ENCODE measurements around the gene SLC38A4.

SLC38A4 gene

GRCh38 chr12:46785382-46785781 lies 40.4 kb downstream of the SLC38A4 start:
- H3K36me3 ChIP-seq (ENCODE audit: insufficient read depth, low read length) = no peaks in the 10 kb centered on the region
- no peaks in the 10 kb centered on the region for H3K79me2 ChIP-seq (ENCODE audit: insufficient read depth, low read length)
- H3K4me2 ChIP-seq (ENCODE audit: low read depth, low read length, poor library complexity, severe bottlenecking) = no peak overlapping the region
- no peaks in the 10 kb centered on the region for H3K9me3 ChIP-seq (ENCODE audit: insufficient read depth, low read depth, low read length)
- no peak overlapping the region for H2AFZ ChIP-seq (ENCODE audit: low read length)
- H3K4me3 ChIP-seq (ENCODE audit: low read length, poor library complexity, severe bottlenecking) = no peak overlapping the region
- no peaks in the 10 kb centered on the region for H4K20me1 ChIP-seq (ENCODE audit: insufficient read depth, low read length, poor library complexity, severe bottlenecking)
- no peak for TF ChIP-seq CTCF (conservative IDR thresholded peaks at IDR 0.05; ENCODE audit: low read length)
- TF ChIP-seq EZH2phosphoT487 (IDR thresholded peaks at IDR 0.05; ENCODE audit: borderline replicate concordance) = no peak
- H3K9me2 ChIP-seq (replicated peaks; ENCODE audit: low read depth, low read length) = no peaks in the 10 kb centered on the region
- no peak overlapping the region for H3K9ac ChIP-seq (ENCODE audit: low read depth, low read length, poor library complexity, severe bottlenecking)
- H3F3A ChIP-seq (ENCODE audit: low read depth) = no peaks in the 10 kb centered on the region
- no peaks in the 10 kb centered on the region for H3K27me3 ChIP-seq (ENCODE audit: insufficient read depth, low read length, poor library complexity, severe bottlenecking)
- no peaks in the 10 kb centered on the region for H3K4me1 ChIP-seq (ENCODE audit: insufficient read depth, low read length, poor library complexity, severe bottlenecking)

GRCh38 chr12:46783871-46784270 lies 41.9 kb downstream of the SLC38A4 start:
- Histone ChIP-seq H3K9ac (ENCODE audit: low read depth, low read length, poor library complexity, severe bottlenecking) (no peak overlapping the region), H3K36me3 (ENCODE audit: insufficient read depth, low read length) (no peaks in the 10 kb centered on the region), H3K79me2 (ENCODE audit: insufficient read depth, low read length) (no peaks in the 10 kb centered on the region), H2AFZ (ENCODE audit: low read length) (no peak overlapping the region), H3K4me1 (ENCODE audit: insufficient read depth, low read length, poor library complexity, severe bottlenecking) (no peaks in the 10 kb centered on the region), H3K4me3 (ENCODE audit: low read length, poor library complexity, severe bottlenecking) (no peak overlapping the region), H3F3A (ENCODE audit: low read depth) (no peaks in the 10 kb centered on the region), H3K27me3 (ENCODE audit: insufficient read depth, low read length, poor library complexity, severe bottlenecking) (no peaks in the 10 kb centered on the region), H3K9me3 (ENCODE audit: insufficient read depth, low read depth, low read length) (no peaks in the 10 kb centered on the region), H4K20me1 (ENCODE audit: insufficient read depth, low read length, poor library complexity, severe bottlenecking) (no peaks in the 10 kb centered on the region), H3K9me2 (replicated peaks; ENCODE audit: low read depth, low read length) (no peaks in the 10 kb centered on the region), H3K4me2 (ENCODE audit: low read depth, low read length, poor library complexity, severe bottlenecking) (no peak overlapping the region)
- no peak for TF ChIP-seq CTCF (conservative IDR thresholded peaks at IDR 0.05; ENCODE audit: low read length)
- no peak for TF ChIP-seq EZH2phosphoT487 (IDR thresholded peaks at IDR 0.05; ENCODE audit: borderline replicate concordance)

- Histone ChIP-seq H3K9me3 (ENCODE audit: insufficient read depth, low read depth, low read length) (no peaks in the 10 kb centered on the region), H3K79me2 (ENCODE audit: insufficient read depth, low read length) (no peaks in the 10 kb centered on the region), H3K9me2 (replicated peaks; ENCODE audit: low read depth, low read length) (no peaks in the 10 kb centered on the region), H3F3A (ENCODE audit: low read depth) (no peaks in the 10 kb centered on the region), H3K27me3 (ENCODE audit: insufficient read depth, low read length, poor library complexity, severe bottlenecking) (no peaks in the 10 kb centered on the region), H3K9ac (ENCODE audit: low read depth, low read length, poor library complexity, severe bottlenecking) (no peak overlapping the region), H2AFZ (ENCODE audit: low read length) (no peak overlapping the region), H3K4me2 (ENCODE audit: low read depth, low read length, poor library complexity, severe bottlenecking) (no peak overlapping the region), H3K4me3 (ENCODE audit: low read length, poor library complexity, severe bottlenecking) (no peak overlapping the region), H4K20me1 (ENCODE audit: insufficient read depth, low read length, poor library complexity, severe bottlenecking) (no peaks in the 10 kb centered on the region), H3K4me1 (ENCODE audit: insufficient read depth, low read length, poor library complexity, severe bottlenecking) (peaks cover 7% of the 10 kb centered on the region), H3K36me3 (ENCODE audit: insufficient read depth, low read length) (no peaks in the 10 kb centered on the region)
- no peak for TF ChIP-seq CTCF (conservative IDR thresholded peaks at IDR 0.05; ENCODE audit: low read length)
- no peak for TF ChIP-seq EZH2phosphoT487 (IDR thresholded peaks at IDR 0.05; ENCODE audit: borderline replicate concordance)
Observed at GRCh38 chr12:46779879-46780278, 45.9 kb downstream of the SLC38A4 start.
